Sigmoid colon (tissue), 7 donors: ENCODE data around the gene TMEM130. TPM values are rescaled to one million over a fixed set of nuclear protein-coding genes. Genes with fewer than 3 reads are reported as not detected.

ENCODE experiments used
- DNase-seq: peaks from one replicate; pipeline ENCODE4 v3.0.0-alpha.2; 2019
- H3K27ac ChIP-seq, 4 donors: fragments of 200-600 bp; sonication (generic); one replicate each; pipeline ENCODE4 v1.5.1; 2016 to 2019; ENCODE audit warnings: mild to moderate bottlenecking in 1 of 4
- H3K27me3 ChIP-seq, 3 donors: fragments of 200-600 bp; sonication (generic); one replicate each; pipeline ENCODE4 v1.5.1; 2019; ENCODE audit warnings: mild to moderate bottlenecking in 1 of 3
- H3K36me3 ChIP-seq, 4 donors: fragments of 200-600 bp; sonication (generic); one replicate each; pipeline ENCODE4 v1.5.1; 2016 to 2019
- H3K4me1 ChIP-seq, 4 donors: fragments of 200-600 bp; sonication (generic); one replicate each; pipeline ENCODE4 v1.5.1; 2017 to 2019
- H3K4me3 ChIP-seq, 4 donors: fragments of 200-600 bp; sonication (generic); one replicate each; pipeline ENCODE4 v1.5.1; 2017 to 2019; ENCODE audit warnings: mild to moderate bottlenecking in 2 of 4, moderate library complexity in 1 of 4
- H3K9me3 ChIP-seq, 4 donors: fragments of 200-600 bp in 3 of 4; sonication (generic) in 3 of 4; one replicate each; pipeline versions ENCODE4 v1.5.1 to v1.6.1; 2013 to 2019
- CTCF ChIP-seq, 4 experiments: fragments of 450-650 bp in 3 of 4; fragments of 200-600 bp in 1 of 4; IDR thresholded peaks; one replicate each; pipeline ENCODE4 v1.5.1; 2016 to 2019; ENCODE audit warnings: antibody characterized with exemption in 4 of 4, mild to moderate bottlenecking in 3 of 4, moderate library complexity in 2 of 4
- EP300 ChIP-seq, 4 donors: sonication (generic); formaldehyde crosslinking; IDR thresholded peaks; one replicate each; pipeline ENCODE4 v1.6.1; 2017; ENCODE audit warnings: antibody characterized with exemption in 4 of 4
- POLR2A ChIP-seq, 2 donors: fragments of 450-650 bp; IDR thresholded peaks; one replicate each; pipeline ENCODE4 v1.6.1; 2016; ENCODE audit warnings: antibody characterized with exemption in 2 of 2, mild to moderate bottlenecking in 2 of 2, moderate library complexity in 2 of 2
- POLR2AphosphoS5 ChIP-seq, 4 donors: sonication (generic); formaldehyde crosslinking; IDR thresholded peaks; one replicate each; pipeline ENCODE4 v1.6.1; 2017; ENCODE audit warnings: antibody characterized with exemption in 4 of 4
- WGBS, 2 donors: extraction: QIAGEN DNeasy Blood & Tissue Kit; methylation state at CpG; one replicate each; pipeline ENCODE4 v1.1.7; 2013; 5-methylcytosine and 5-hydroxymethylcytosine counted together
- intact Hi-C: fragments of 100-400 bp; cut with DNase I; formaldehyde crosslinking; loops from one replicate; pipeline ENCODE4 v1.15.1; 2023
- polyA plus RNA-seq, 3 donors: library from polyadenylated mRNA; stranded (reverse); fragments of 200-250 nt; gene quantifications; one replicate each; pipeline ENCODE4 v1.2.3, GENCODE V29; 2013
- total RNA-seq, 4 donors: library from RNA; depleted of rRNA; stranded (reverse); fragments of >200 nt; gene quantifications; one replicate each; pipeline ENCODE4 v1.1.0, GENCODE V29; 2016
- donor health status: healthy with polysubstance abuse.
- donor health status: Bipolar disorder and iron deficiency.
- donor health status: healthy.

Gene TMEM130
- total and polyA plus RNA-seq, 7 donors: 2.1 to 3.3 (median 3.0) TPM; not detected in 2

DNA sequence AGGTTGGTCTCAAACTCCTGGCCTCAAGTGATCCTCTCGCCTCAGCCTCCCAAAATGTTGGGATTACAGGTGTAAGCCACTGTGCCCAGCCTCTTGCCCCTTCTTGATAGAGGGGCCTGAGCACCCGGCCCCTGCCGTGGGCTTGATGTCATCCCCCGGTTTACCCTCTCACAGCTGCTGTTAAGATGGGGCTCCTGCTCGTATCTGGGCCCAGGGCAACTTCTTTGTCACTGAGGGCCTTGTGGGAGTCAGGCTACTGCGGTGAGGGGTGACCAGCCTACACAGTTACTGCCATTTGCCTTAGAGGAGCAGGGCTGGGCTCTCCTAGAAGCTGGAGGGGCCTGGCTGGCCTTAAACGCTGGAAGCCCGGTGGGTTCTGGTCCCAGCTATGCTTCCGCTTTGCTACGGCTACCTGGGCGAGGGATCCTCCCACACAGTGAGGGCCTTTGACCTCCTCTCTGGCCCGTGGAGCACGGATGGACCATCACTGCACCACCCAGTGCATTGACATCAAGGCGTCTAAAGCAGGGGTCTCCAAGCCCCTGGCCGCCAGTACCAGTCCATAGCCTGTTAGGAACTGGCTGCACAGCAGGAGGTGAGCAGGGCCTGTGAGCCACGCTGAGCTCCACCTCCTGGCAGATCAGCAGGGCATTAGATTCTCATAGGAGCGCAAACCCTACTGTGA, 1.1 kb upstream of the TMEM130 start:
- Histone ChIP-seq H3K9me3 (no peaks in the 10 kb centered on the region), H3K27me3 (peaks cover 0 to 52% (median 39%) of the 10 kb centered on the region in 3 donors), H3K4me1 (peaks cover 0 to 22% (median 15%) of the 10 kb centered on the region in 4 donors), H3K4me3 (no peak overlapping the region), H3K27ac (no peak overlapping the region), H3K36me3 (no peaks in the 10 kb centered on the region)
- WGBS, 2 donors: 72 to 81% methylated on average over 17 of the region's 17 CpGs
- peak; percentile 50 for DNase-seq
- no peak for TF ChIP-seq POLR2AphosphoS5 (IDR thresholded peaks at IDR 0.05)
- no peak for TF ChIP-seq EP300 (IDR thresholded peaks at IDR 0.05)
- TF ChIP-seq CTCF (IDR thresholded peaks at IDR 0.05): no peak
- no peak for TF ChIP-seq POLR2A (IDR thresholded peaks at IDR 0.05)
- intact Hi-C loops: no loop called here

GRCh38 chr7:98870121-98870651, 372 bp upstream of the TMEM130 start:
- no peak for TF ChIP-seq POLR2A (IDR thresholded peaks at IDR 0.05)
- no peak for TF ChIP-seq EP300 (IDR thresholded peaks at IDR 0.05)
- no peak for TF ChIP-seq POLR2AphosphoS5 (IDR thresholded peaks at IDR 0.05)
- no peak for TF ChIP-seq CTCF (IDR thresholded peaks at IDR 0.05)
- DNase-seq: peak; percentile 66
- Histone ChIP-seq H3K36me3 (no peaks in the 10 kb centered on the region), H3K27me3 (peaks cover 0 to 52% (median 39%) of the 10 kb centered on the region in 3 donors), H3K9me3 (no peaks in the 10 kb centered on the region), H3K27ac (no peak overlapping the region), H3K4me1 (peaks cover 0 to 22% (median 15%) of the 10 kb centered on the region in 4 donors), H3K4me3 (peak overlapping the region in 3 of 4 donors; percentile 32 to 48 (median 45))
- 1 to 3% methylated on average over 35 of the region's 35 CpGs for WGBS, 2 donors
- intact Hi-C loops: no loop called here

DNA sequence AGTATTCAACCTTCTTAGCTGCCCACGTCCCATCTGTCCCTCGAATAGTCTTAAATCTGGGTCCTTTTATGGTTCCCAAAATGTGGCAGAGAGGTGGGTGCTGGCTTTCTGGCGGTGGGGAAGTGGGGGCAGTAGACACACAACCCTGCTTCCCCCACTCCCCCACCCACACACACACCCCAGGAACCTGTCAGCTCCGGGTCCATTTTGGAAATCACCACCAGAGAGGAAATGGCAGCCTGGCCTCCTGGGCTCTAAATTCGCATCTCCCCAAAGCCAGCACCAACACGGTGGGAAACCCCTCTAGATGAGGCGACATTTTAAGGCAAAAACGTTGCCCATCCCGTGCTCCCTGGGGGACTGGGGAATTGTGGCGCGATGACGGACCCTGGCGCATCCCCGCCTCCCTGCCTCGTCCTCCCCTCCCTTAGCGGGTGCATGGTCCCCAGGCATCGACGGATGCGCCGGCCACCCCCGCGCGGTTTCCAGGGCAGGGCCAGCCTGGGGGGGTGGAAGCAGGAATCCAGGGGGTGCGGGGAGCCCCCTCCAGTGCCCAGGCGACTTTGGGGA, 702 bp downstream of the TMEM130 start:
- intact Hi-C loops: no loop called here
- no peak overlapping the region for H3K27ac ChIP-seq
- TF ChIP-seq POLR2A (IDR thresholded peaks at IDR 0.05) (no peak), CTCF (IDR thresholded peaks at IDR 0.05) (no peak), EP300 (IDR thresholded peaks at IDR 0.05) (no peak), POLR2AphosphoS5 (IDR thresholded peaks at IDR 0.05) (no peak)
- no peak for DNase-seq
- H3K27me3 ChIP-seq: peaks cover 0 to 50% (median 37%) of the 10 kb centered on the region in 3 donors
- peaks cover 0 to 22% (median 15%) of the 10 kb centered on the region in 4 donors for H3K4me1 ChIP-seq
- peak overlapping the region in 2 of 4 donors; percentile 32 to 48 for H3K4me3 ChIP-seq
- 12 to 21% methylated on average over 25 of the region's 25 CpGs for WGBS, 2 donors
- H3K36me3 ChIP-seq: no peaks in the 10 kb centered on the region
- no peaks in the 10 kb centered on the region for H3K9me3 ChIP-seq

- H3K4me3 ChIP-seq: no peak overlapping the region
- peaks cover 0 to 44% (median 36%) of the 10 kb centered on the region in 3 donors for H3K27me3 ChIP-seq
- DNase-seq: no peak
- no peak for TF ChIP-seq CTCF (IDR thresholded peaks at IDR 0.05)
- no peak for TF ChIP-seq POLR2A (IDR thresholded peaks at IDR 0.05)
- TF ChIP-seq EP300 (IDR thresholded peaks at IDR 0.05): no peak
- no peak for TF ChIP-seq POLR2AphosphoS5 (IDR thresholded peaks at IDR 0.05)
- no peak overlapping the region for H3K27ac ChIP-seq
- H3K36me3 ChIP-seq: no peaks in the 10 kb centered on the region
- intact Hi-C loops: no loop called here
- 65 to 73% methylated on average over 2 of the region's 2 CpGs for WGBS, 2 donors
- H3K4me1 ChIP-seq: peaks cover 0 to 22% (median 15%) of the 10 kb centered on the region in 4 donors
- no peaks in the 10 kb centered on the region for H3K9me3 ChIP-seq
Observed at GRCh38 chr7:98868450-98868849, 1.4 kb downstream of the TMEM130 start.
